ENCODE results near the gene ITGB7.
"Not testable (repeated sequence)": the region's sequence is repeated elsewhere in the genome, so short reads cannot be mapped to it uniquely, and the experiment has no call there.

The ITGB7 gene

GRCh38 chr12:53217051-53217930, 10.2 kb upstream of the ITGB7 start:
- intact Hi-C loops (cut with micrococcal nuclease) = no loop called here
- Mint-ChIP-seq H3K4me3 (peak overlapping the region; percentile 69), H3K27me3 (peaks cover 3% of the 10 kb centered on the region), H3K36me3 (ENCODE audit: low read depth) (peaks cover 58% of the 10 kb centered on the region), H3K9me3 (no peaks in the 10 kb centered on the region), H3K4me1 (ENCODE audit: low read depth) (peaks cover 85% of the 10 kb centered on the region), H3K27ac (peak overlapping the region; percentile 96)

GRCh38 chr12:53215497-53215896, 8.4 kb upstream of the ITGB7 start:
- Mint-ChIP-seq H3K36me3 (ENCODE audit: low read depth) (peaks cover 76% of the 10 kb centered on the region), H3K9me3 (no peaks in the 10 kb centered on the region), H3K27ac (peak overlapping the region; percentile 96), H3K4me1 (ENCODE audit: low read depth) (peaks cover 72% of the 10 kb centered on the region), H3K4me3 (no peak overlapping the region), H3K27me3 (no peaks in the 10 kb centered on the region)
- intact Hi-C loops (cut with micrococcal nuclease) = no loop called here

- H3K27me3 Mint-ChIP-seq = no peaks in the 10 kb centered on the region
- peak overlapping the region; percentile 23 for H3K27ac Mint-ChIP-seq
- no peak overlapping the region for H3K4me3 Mint-ChIP-seq
- no peaks in the 10 kb centered on the region for H3K9me3 Mint-ChIP-seq
- intact Hi-C loops (cut with micrococcal nuclease) = no loop called here
- peaks cover 75% of the 10 kb centered on the region for H3K4me1 Mint-ChIP-seq (ENCODE audit: low read depth)
- peaks cover 82% of the 10 kb centered on the region for H3K36me3 Mint-ChIP-seq (ENCODE audit: low read depth)
Measured at GRCh38 chr12:53214687-53215455, 7.8 kb upstream of the ITGB7 start.

- H3K36me3 Mint-ChIP-seq (ENCODE audit: low read depth) = peaks cover 80% of the 10 kb centered on the region
- intact Hi-C loops (cut with micrococcal nuclease) = no loop called here
- H3K9me3 Mint-ChIP-seq = no peaks in the 10 kb centered on the region
- no peaks in the 10 kb centered on the region for H3K27me3 Mint-ChIP-seq
- H3K4me3 Mint-ChIP-seq = no peak overlapping the region
- peaks cover 76% of the 10 kb centered on the region for H3K4me1 Mint-ChIP-seq (ENCODE audit: low read depth)
- peak overlapping the region; percentile 23 for H3K27ac Mint-ChIP-seq
Measured at GRCh38 chr12:53214221-53214620, 7.2 kb upstream of the ITGB7 start.

GRCh38 chr12:53213348-53213747, 6.3 kb upstream of the ITGB7 start:
- Mint-ChIP-seq H3K27ac (no peak overlapping the region), H3K36me3 (ENCODE audit: low read depth) (peaks cover 82% of the 10 kb centered on the region), H3K4me3 (no peak overlapping the region), H3K4me1 (ENCODE audit: low read depth) (peaks cover 76% of the 10 kb centered on the region), H3K9me3 (no peaks in the 10 kb centered on the region), H3K27me3 (no peaks in the 10 kb centered on the region)
- intact Hi-C loops (cut with micrococcal nuclease) = loop anchor here (1.0 kb wide), 2 partner anchors 74 to 108 kb away; partner anchors contain the start of gene AAAS

- Mint-ChIP-seq H3K4me3 (no peak overlapping the region), H3K36me3 (ENCODE audit: low read depth) (peaks cover 82% of the 10 kb centered on the region)
Measured at GRCh38 chr12:53212931-53213330, 5.9 kb upstream of the ITGB7 start.

GRCh38 chr12:53211476-53212381, 4.7 kb upstream of the ITGB7 start:
- intact Hi-C loops (cut with micrococcal nuclease) = no loop called here
- Mint-ChIP-seq H3K4me3 (no peak overlapping the region), H3K9me3 (no peaks in the 10 kb centered on the region), H3K27me3 (no peaks in the 10 kb centered on the region), H3K27ac (no peak overlapping the region), H3K36me3 (ENCODE audit: low read depth) (peaks cover 75% of the 10 kb centered on the region), H3K4me1 (ENCODE audit: low read depth) (peaks cover 76% of the 10 kb centered on the region)

More at GRCh38 chr12:53212931-53213330, 5.9 kb upstream of the ITGB7 start:
- intact Hi-C loops (cut with micrococcal nuclease) = loop anchor here (1.0 kb wide), 2 partner anchors 74 to 108 kb away; partner anchors contain the start of gene AAAS
- H3K9me3 Mint-ChIP-seq = no peaks in the 10 kb centered on the region
- H3K4me1 Mint-ChIP-seq (ENCODE audit: low read depth) = peaks cover 76% of the 10 kb centered on the region
- no peak overlapping the region for H3K27ac Mint-ChIP-seq
- H3K27me3 Mint-ChIP-seq = no peaks in the 10 kb centered on the region

GRCh38 chr12:53210843-53211242, 3.8 kb upstream of the ITGB7 start:
- no peak overlapping the region for H3K27ac Mint-ChIP-seq
- H3K9me3 Mint-ChIP-seq = no peaks in the 10 kb centered on the region
- H3K27me3 Mint-ChIP-seq = no peaks in the 10 kb centered on the region
- intact Hi-C loops (cut with micrococcal nuclease) = no loop called here
- H3K4me1 Mint-ChIP-seq (ENCODE audit: low read depth) = peaks cover 76% of the 10 kb centered on the region
- no peak overlapping the region for H3K4me3 Mint-ChIP-seq
- peaks cover 67% of the 10 kb centered on the region for H3K36me3 Mint-ChIP-seq (ENCODE audit: low read depth)

GRCh38 chr12:53208877-53209463, 1.9 kb upstream of the ITGB7 start:
- H3K9me3 Mint-ChIP-seq = no peaks in the 10 kb centered on the region
- no peaks in the 10 kb centered on the region for H3K27me3 Mint-ChIP-seq
- H3K36me3 Mint-ChIP-seq (ENCODE audit: low read depth) = peaks cover 48% of the 10 kb centered on the region
- H3K4me1 Mint-ChIP-seq (ENCODE audit: low read depth) = peaks cover 75% of the 10 kb centered on the region
- H3K4me3 Mint-ChIP-seq = peak overlapping the region; percentile 62
- intact Hi-C loops (cut with micrococcal nuclease) = no loop called here
- peak overlapping the region; percentile 81 for H3K27ac Mint-ChIP-seq

GRCh38 chr12:53208435-53208834, 1.4 kb upstream of the ITGB7 start:
- H3K27me3 Mint-ChIP-seq = no peaks in the 10 kb centered on the region
- H3K36me3 Mint-ChIP-seq (ENCODE audit: low read depth) = peaks cover 43% of the 10 kb centered on the region
- no peak overlapping the region for H3K4me3 Mint-ChIP-seq
- H3K4me1 Mint-ChIP-seq (ENCODE audit: low read depth) = peaks cover 70% of the 10 kb centered on the region
- peak overlapping the region; percentile 81 for H3K27ac Mint-ChIP-seq
- no peaks in the 10 kb centered on the region for H3K9me3 Mint-ChIP-seq
- intact Hi-C loops (cut with micrococcal nuclease) = no loop called here

GRCh38 chr12:53205747-53206419, 1.2 kb downstream of the ITGB7 start:
- Mint-ChIP-seq H3K4me1 (ENCODE audit: low read depth) (peaks cover 70% of the 10 kb centered on the region), H3K9me3 (no peaks in the 10 kb centered on the region), H3K27me3 (no peaks in the 10 kb centered on the region), H3K36me3 (ENCODE audit: low read depth) (peaks cover 18% of the 10 kb centered on the region), H3K27ac (peak overlapping the region; percentile 57), H3K4me3 (peak overlapping the region; percentile 1)
- intact Hi-C loops (cut with micrococcal nuclease) = no loop called here

- intact Hi-C loops (cut with micrococcal nuclease) = no loop called here
- peaks cover 5% of the 10 kb centered on the region for H3K36me3 Mint-ChIP-seq (ENCODE audit: low read depth)
- H3K4me1 Mint-ChIP-seq (ENCODE audit: low read depth) = peaks cover 72% of the 10 kb centered on the region
- no peaks in the 10 kb centered on the region for H3K27me3 Mint-ChIP-seq
- no peaks in the 10 kb centered on the region for H3K9me3 Mint-ChIP-seq
- peak overlapping the region; percentile 5 for H3K27ac Mint-ChIP-seq
- no peak overlapping the region for H3K4me3 Mint-ChIP-seq
Measured at GRCh38 chr12:53204351-53204750, 2.7 kb downstream of the ITGB7 start.

GRCh38 chr12:53202316-53202715, 4.7 kb downstream of the ITGB7 start:
- H3K4me3 Mint-ChIP-seq; H3K36me3 Mint-ChIP-seq (ENCODE audit: low read depth); H3K9me3 Mint-ChIP-seq; H3K27ac Mint-ChIP-seq; intact Hi-C loops (cut with micrococcal nuclease): not testable (repeated sequence)
- Mint-ChIP-seq H3K4me1 (ENCODE audit: low read depth) (peaks cover 69% of the 10 kb centered on the region), H3K27me3 (peaks cover 13% of the 10 kb centered on the region)

Data from dendritic cell treated with granulocyte-macrophage colony-stimulating factor and Interleukin-4, amounts not matched to agents 40 ng/mL and 50 ng/mL, for 4 days (primary cell).